NCI-H146 treated with DMSO at 0.1 percent for 48 hours (cell line): ENCODE measurements around the gene OBP2B.
"Not testable (repeated sequence)": the region's sequence is repeated elsewhere in the genome, so short reads cannot be mapped to it uniquely, and the experiment has no call there.

Experiments
- DNase-seq: peaks from one replicate; lab custom pipeline; 2025; ENCODE audit not compliant: unreplicated experiment; lab: John Stamatoyannopoulos, UW

Gene OBP2B

DNA sequence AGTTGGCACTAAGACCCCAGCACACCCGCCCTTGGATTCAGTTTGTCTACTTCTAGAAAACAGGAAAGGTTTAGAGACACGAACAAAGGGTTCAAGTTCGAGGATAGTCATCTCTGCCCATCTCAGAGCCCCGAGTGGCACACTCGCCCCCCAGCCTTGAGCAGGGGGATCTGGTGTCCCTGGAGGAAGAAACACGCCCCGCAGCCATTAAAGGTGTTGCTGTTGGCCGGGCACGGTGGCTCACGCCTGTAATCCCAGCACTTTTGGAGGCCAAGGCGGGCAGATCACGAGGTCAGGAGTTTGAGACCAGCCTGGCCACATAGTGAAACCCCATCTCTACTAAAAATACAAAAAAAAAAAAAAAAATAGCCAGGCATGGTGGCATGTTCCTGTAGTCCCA lies 39.4 kb downstream of the OBP2B start:
- not testable (repeated sequence) for DNase-seq

DNA sequence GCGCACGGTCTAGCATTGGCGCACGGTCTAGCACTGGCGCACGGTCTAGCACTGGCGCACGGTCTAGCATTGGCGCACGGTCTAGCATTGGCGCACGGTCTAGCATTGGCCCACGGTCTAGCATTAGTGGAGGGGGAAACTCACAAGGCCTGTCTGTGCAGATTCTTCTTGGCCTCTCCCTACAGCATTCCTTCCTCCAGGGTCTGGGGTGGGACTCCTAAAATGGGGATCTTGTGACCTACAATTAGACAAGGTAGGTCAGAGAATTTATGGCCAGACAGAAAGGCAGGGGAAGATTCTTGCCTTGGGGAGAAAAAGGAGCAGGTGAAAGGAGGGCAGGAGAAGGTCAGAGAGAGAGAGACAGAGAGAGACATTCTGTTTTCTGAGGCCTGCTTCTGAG lies 39.9 kb downstream of the OBP2B start:
- no peak for DNase-seq

DNA sequence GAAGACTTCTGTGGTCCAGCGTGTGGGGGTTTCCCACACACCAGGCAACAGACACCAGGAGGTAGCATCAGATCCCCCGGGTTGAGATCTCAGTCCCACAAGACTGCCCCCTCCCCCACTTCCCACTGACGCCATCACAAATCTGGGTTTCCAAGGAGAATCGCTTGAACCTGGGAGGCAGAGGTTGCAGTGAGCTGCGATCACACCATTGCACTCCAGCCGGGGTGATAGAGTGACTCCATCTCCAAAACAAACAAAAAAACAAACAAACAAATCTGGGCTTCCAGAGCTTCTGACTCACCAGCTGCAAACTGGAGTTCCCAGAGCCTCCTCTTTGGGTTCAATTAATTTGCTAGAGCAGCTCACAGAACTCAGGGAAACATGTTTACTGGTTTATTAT lies 40.6 kb downstream of the OBP2B start:
- DNase-seq = no peak

DNA sequence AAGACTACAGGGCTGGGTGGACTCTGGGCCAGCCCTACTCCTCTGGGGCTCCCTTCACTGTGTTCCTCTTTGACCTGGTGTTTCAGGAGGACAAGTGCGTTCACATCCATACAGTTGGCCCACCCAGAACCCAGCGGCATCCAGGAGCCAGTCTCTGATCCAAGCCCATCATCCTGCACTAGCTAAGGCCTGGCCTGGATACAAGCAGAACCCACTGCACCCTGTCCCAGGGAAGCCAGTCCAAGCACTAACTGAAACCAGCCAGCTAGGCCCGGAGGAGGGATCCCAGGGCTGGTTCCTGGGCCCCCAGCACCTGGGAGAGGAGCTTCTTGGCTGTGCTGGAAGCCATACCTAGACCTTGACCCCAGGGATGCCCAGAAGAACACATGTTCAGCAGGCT lies 41.3 kb downstream of the OBP2B start:
- no peak for DNase-seq

GRCh38 chr9:133167096-133167730 lies 41.8 kb downstream of the OBP2B start:
- no peak for DNase-seq

- no peak for DNase-seq
Observed at GRCh38 chr9:133166392-133166791, 42.7 kb downstream of the OBP2B start.

- DNase-seq = no peak
Observed at GRCh38 chr9:133165452-133165730, 43.7 kb downstream of the OBP2B start.

GRCh38 chr9:133164191-133164590 lies 44.9 kb downstream of the OBP2B start:
- no peak for DNase-seq

DNA sequence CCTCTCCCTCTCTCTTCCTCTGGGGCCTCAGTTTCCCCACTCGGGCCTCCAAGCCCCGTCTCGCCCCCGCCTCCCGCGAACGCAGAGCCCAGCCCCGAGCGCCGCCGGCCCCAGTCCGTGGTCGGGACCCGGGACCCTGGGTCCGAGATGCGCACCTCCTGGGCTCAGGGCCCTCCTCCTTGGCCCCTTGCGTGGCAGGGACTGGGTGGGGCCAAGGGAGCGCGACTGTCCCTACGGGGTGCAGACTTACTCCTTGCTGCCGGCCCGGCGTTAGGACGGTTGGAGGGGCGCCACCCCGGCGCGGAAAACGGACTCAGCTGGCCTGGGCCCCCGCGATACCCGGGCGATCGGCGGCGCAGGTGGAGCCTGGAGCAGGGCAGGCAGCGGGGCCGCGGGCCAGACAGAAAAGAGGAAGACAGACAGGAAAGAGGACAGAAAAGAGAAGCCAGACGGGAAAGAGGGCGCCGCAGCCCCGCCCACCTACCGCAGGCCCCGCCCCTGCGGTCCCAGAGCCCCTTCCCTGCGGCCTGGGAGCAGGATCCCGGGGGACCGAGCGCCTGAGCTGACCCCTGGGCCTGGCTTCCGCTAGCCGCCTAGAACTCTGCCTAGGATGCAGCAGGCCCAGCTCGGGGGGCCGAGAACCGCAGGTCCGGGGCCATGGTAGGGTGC lies 45.4 kb downstream of the OBP2B start, which contains the start of gene GBGT1:
TSS of gene GBGT1 (minus strand) at position 411 of the 669 bp plus-strand sequence. CDS start 1,502 bp downstream, outside the sequence.
- no peak for DNase-seq

- no peak for DNase-seq
Observed at GRCh38 chr9:133162861-133163503, 46.1 kb downstream of the OBP2B start.

- no peak for DNase-seq
Observed at GRCh38 chr9:133161547-133161950, 47.5 kb downstream of the OBP2B start.

DNA sequence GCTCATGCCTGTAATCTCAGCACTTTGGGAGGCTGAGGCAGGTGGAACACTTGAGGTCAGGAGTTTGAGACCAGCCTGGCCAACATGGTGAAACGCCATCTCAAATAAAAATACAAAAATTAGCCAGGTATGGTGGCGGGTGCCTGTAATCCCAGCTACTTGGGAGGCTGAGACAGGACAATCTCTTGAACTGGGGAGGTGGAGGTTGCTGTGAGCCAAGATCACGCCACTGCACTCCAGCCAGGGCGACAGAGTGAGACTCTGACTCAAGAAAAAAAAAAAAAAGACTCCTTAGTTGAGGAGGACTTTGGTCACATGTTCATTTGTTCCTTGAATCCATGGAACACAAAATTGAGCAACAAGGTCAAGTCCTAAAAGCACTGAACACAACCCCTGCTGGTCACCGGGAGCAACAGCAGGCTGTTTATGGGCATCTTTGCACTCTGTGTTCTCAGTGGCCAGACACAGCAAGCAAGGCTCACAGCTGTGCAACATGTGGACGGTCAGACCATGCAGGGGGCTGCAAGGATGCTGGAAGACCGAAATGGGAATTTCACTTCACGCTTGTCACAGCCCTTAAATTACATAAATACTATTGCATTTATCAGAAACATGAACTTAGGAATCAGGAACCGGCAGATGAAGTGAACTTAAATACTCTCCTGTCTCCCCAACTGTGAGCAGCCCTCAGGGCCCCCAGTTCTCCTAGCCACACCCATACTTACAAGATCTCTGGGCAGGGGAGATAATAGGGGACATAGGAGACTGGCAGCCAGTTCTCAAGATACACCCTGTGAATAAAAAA lies 48.1 kb downstream of the OBP2B start:
- DNase-seq = no peak

GRCh38 chr9:133158695-133159094 lies 50.4 kb downstream of the OBP2B start:
- no peak for DNase-seq
